WTC11 (cell line): ENCODE measurements around the gene TACR2.

Source experiments
- CTCF ChIP-seq: fragments of 200-600 bp; IDR thresholded peaks from 2 replicates; pipeline ENCODE4 v1.8.0; 2022; ENCODE audit warnings: antibody characterized with exemption
- NR3C1 ChIP-seq: sonication (generic); formaldehyde crosslinking; conservative IDR thresholded peaks from 2 replicates; pipeline ENCODE4 v1.8.1; 2023; ENCODE audit warnings: low read depth, mild to moderate bottlenecking, missing genetic modification reagents
- PRRX2 ChIP-seq: fragments of 250-450 bp; sonication (Bioruptor Pico); IDR thresholded peaks from 2 replicates; pipeline ENCODE4 v1.8.0; 2021; ENCODE audit warnings: mild to moderate bottlenecking

GRCh38 chr10:69364232-69364940 is 52.3 kb downstream of the TACR2 start:
- TF ChIP-seq NR3C1 (CRISPR knock-in tag) (no peak), CTCF (no peak), PRRX2 (CRISPR knock-in tag) (no peak)
